ENCODE data around the gene TRPV3. TPM values are rescaled to one million over a fixed set of nuclear protein-coding genes. Genes with fewer than 3 reads are reported as not detected.

Gene TRPV3
- total RNA-seq, 1 experiment from 2014 or later, result 3.6 TPM

GRCh38 chr17:3479988-3480387 lies 77.6 kb downstream of the TRPV3 start:
- H3K27ac ChIP-seq (ENCODE audit: low read length), result no peak overlapping the region
- BruUV-seq (replicated peaks), result no TSS peak
- no peak overlapping the region for H3K4me2 ChIP-seq (ENCODE audit: low read length)
- no peak overlapping the region for H3K9ac ChIP-seq (ENCODE audit: low read length)
- no peaks in the 10 kb centered on the region for H3K9me3 ChIP-seq (ENCODE audit: low read length)
- TF ChIP-seq EZH2phosphoT487 (IDR thresholded peaks at IDR 0.05; ENCODE audit: borderline replicate concordance, low read length) (no peak), EZH2 (IDR thresholded peaks at IDR 0.05; ENCODE audit: low read length, unreplicated experiment) (no peak), CTCF (conservative IDR thresholded peaks at IDR 0.05; ENCODE audit: low read depth, low read length) (no peak)
- H2AFZ ChIP-seq (ENCODE audit: low read length), result no peak overlapping the region
- DNase-seq (no peak), ATAC-seq (no peak)
- POLR2A ChIA-PET (ENCODE audit: unreplicated experiment), result no interaction called here
- H3K79me2 ChIP-seq (ENCODE audit: low read length), result no peaks in the 10 kb centered on the region
- H3K36me3 ChIP-seq (ENCODE audit: low read depth, low read length), result no peaks in the 10 kb centered on the region
- CTCF ChIA-PET, result no interaction called here
- H3K27me3 ChIP-seq (ENCODE audit: low read length), result peaks cover 36% of the 10 kb centered on the region
- H3K9me2 ChIP-seq (replicated peaks; ENCODE audit: low read length), result no peaks in the 10 kb centered on the region
- no peaks in the 10 kb centered on the region for H3K4me1 ChIP-seq (ENCODE audit: insufficient read depth, low read length)
- no peaks in the 10 kb centered on the region for H4K20me1 ChIP-seq (ENCODE audit: low read length)
- intact Hi-C loops (cut with micrococcal nuclease), result no loop called here
- H3K4me3 ChIP-seq (ENCODE audit: low read length), result no peak overlapping the region
- H3F3A ChIP-seq (ENCODE audit: low read length, unreplicated experiment), result no peaks in the 10 kb centered on the region

GRCh38 chr17:3475812-3476610 lies 81.6 kb downstream of the TRPV3 start, which contains the start of gene ASPA:
Gene ASPA (plus strand): TSS chr17:3475997. CDS start chr17:3476160, 163 bp downstream.
- Histone ChIP-seq H3K9me2 (replicated peaks; ENCODE audit: low read length) (no peaks in the 10 kb centered on the region), H3K4me3 (ENCODE audit: low read length) (no peak within 1 kb of the TSS), H3K4me2 (ENCODE audit: low read length) (no peak within 1 kb of the TSS), H3K36me3 (ENCODE audit: low read depth, low read length) (no peaks in the 10 kb centered on the region), H3K9me3 (ENCODE audit: low read length) (no peaks in the 10 kb centered on the region), H4K20me1 (ENCODE audit: low read length) (no peaks in the 10 kb centered on the region), H3K27me3 (ENCODE audit: low read length) (peaks cover 28% of the 10 kb centered on the region), H3K79me2 (ENCODE audit: low read length) (no peaks in the 10 kb centered on the region), H3K4me1 (ENCODE audit: insufficient read depth, low read length) (no peaks in the 10 kb centered on the region), H3K27ac (ENCODE audit: low read length) (no peak within 1 kb of the TSS), H2AFZ (ENCODE audit: low read length) (no peak within 1 kb of the TSS), H3F3A (ENCODE audit: low read length, unreplicated experiment) (no peaks in the 10 kb centered on the region), H3K9ac (ENCODE audit: low read length) (no peak within 1 kb of the TSS)
- DNase-seq, result no peak
- CTCF ChIA-PET, result no interaction called here
- TF ChIP-seq CTCF (conservative IDR thresholded peaks at IDR 0.05; ENCODE audit: low read depth, low read length) (no peak), EZH2 (IDR thresholded peaks at IDR 0.05; ENCODE audit: low read length, unreplicated experiment) (no peak), EZH2phosphoT487 (IDR thresholded peaks at IDR 0.05; ENCODE audit: borderline replicate concordance, low read length) (no peak)
- no peak for ATAC-seq
- POLR2A ChIA-PET (ENCODE audit: unreplicated experiment), result no interaction called here
- intact Hi-C loops (cut with micrococcal nuclease), result no loop called here
- no TSS peak for BruUV-seq (replicated peaks)

GRCh38 chr17:3475251-3475685 lies 82.3 kb downstream of the TRPV3 start:
- H3K9ac ChIP-seq (ENCODE audit: low read length), result no peak overlapping the region
- no peaks in the 10 kb centered on the region for H3K4me1 ChIP-seq (ENCODE audit: insufficient read depth, low read length)
- H3K4me3 ChIP-seq (ENCODE audit: low read length), result no peak overlapping the region
- ChIA-PET POLR2A (ENCODE audit: unreplicated experiment) (no interaction called here), CTCF (no interaction called here)
- H3K27ac ChIP-seq (ENCODE audit: low read length), result no peak overlapping the region
- H3K36me3 ChIP-seq (ENCODE audit: low read depth, low read length), result no peaks in the 10 kb centered on the region
- TF ChIP-seq EZH2phosphoT487 (IDR thresholded peaks at IDR 0.05; ENCODE audit: borderline replicate concordance, low read length), result no peak
- TF ChIP-seq CTCF (conservative IDR thresholded peaks at IDR 0.05; ENCODE audit: low read depth, low read length), result no peak
- no peak for TF ChIP-seq EZH2 (IDR thresholded peaks at IDR 0.05; ENCODE audit: low read length, unreplicated experiment)
- no peaks in the 10 kb centered on the region for H3K9me2 ChIP-seq (replicated peaks; ENCODE audit: low read length)
- no TSS peak for BruUV-seq (replicated peaks)
- H3K9me3 ChIP-seq (ENCODE audit: low read length), result no peaks in the 10 kb centered on the region
- no peaks in the 10 kb centered on the region for H4K20me1 ChIP-seq (ENCODE audit: low read length)
- no peaks in the 10 kb centered on the region for H3F3A ChIP-seq (ENCODE audit: low read length, unreplicated experiment)
- ATAC-seq (no peak), DNase-seq (no peak)
- H3K4me2 ChIP-seq (ENCODE audit: low read length), result no peak overlapping the region
- intact Hi-C loops (cut with micrococcal nuclease), result no loop called here
- no peak overlapping the region for H2AFZ ChIP-seq (ENCODE audit: low read length)
- no peaks in the 10 kb centered on the region for H3K79me2 ChIP-seq (ENCODE audit: low read length)
- H3K27me3 ChIP-seq (ENCODE audit: low read length), result peaks cover 20% of the 10 kb centered on the region
